ENCODE results near the gene MED23. TPM values are rescaled to one million over a fixed set of nuclear protein-coding genes. Genes with fewer than 3 reads are reported as not detected.

The MED23 gene
- polyA plus RNA-seq, 3 donors, result 4.5 to 21.9 (median 7.9) TPM

- no peaks in the 10 kb centered on the region for H3K9me3 Mint-ChIP-seq
- Histone ChIP-seq H3K4me3 (replicated peaks in 1 of 3; ENCODE audit: low read depth in 2 of 3, low read length in 3 of 3) (no peak overlapping the region), H3K79me2 (ENCODE audit: insufficient read depth, low read length) (no peaks in the 10 kb centered on the region), H3K27me3 (ENCODE audit: control insufficient read depth in 2 of 2, insufficient read depth in 2 of 2, low read length in 2 of 2) (no peaks in the 10 kb centered on the region), H3K36me3 (replicated peaks in 1 of 2; ENCODE audit: control insufficient read depth in 1 of 2, insufficient read depth in 2 of 2, low read length in 2 of 2) (peaks cover 98 to 99% of the 10 kb centered on the region in 2 donors), H3K9ac (ENCODE audit: insufficient read depth, low read length, poor library complexity, severe bottlenecking) (no peak overlapping the region), H3K4me2 (replicated peaks; ENCODE audit: extremely low read depth, low read length, poor library complexity, severe bottlenecking) (no peak overlapping the region), H3K4me1 (ENCODE audit: control insufficient read depth in 1 of 2, insufficient read depth in 2 of 2, low read length in 2 of 2) (no peaks in the 10 kb centered on the region), H4K20me1 (ENCODE audit: insufficient read depth, low read length) (no peaks in the 10 kb centered on the region), H3K27ac (ENCODE audit: low read depth in 1 of 2, low read length in 2 of 2) (no peak overlapping the region), H3K9me3 (replicated peaks in 1 of 2; ENCODE audit: control insufficient read depth in 1 of 2, insufficient read depth in 1 of 2, low read length in 2 of 2) (no peaks in the 10 kb centered on the region), H2AFZ (ENCODE audit: insufficient read depth, low read depth, low read length, poor library complexity, severe bottlenecking) (no peak overlapping the region)
- H3K27ac Mint-ChIP-seq, result no peak overlapping the region
- H3K4me1 Mint-ChIP-seq, result no peaks in the 10 kb centered on the region
- DNase-seq, result no peak
- peak; percentile 34 for TF ChIP-seq CTCF (IDR thresholded peaks at IDR 0.05)
- H3K4me3 Mint-ChIP-seq, result no peak overlapping the region
- intact Hi-C loops (cut with micrococcal nuclease), result no loop called here
- peaks cover 74 to 94% of the 10 kb centered on the region in 2 donors for H3K36me3 Mint-ChIP-seq
- WGBS (ENCODE audit: insufficient coverage), result no CpG with 5 or more reads among the region's 3 CpGs
- H3K27me3 Mint-ChIP-seq (ENCODE audit: low read depth in 3 of 3), result peaks cover 0 to 3% (median 2%) of the 10 kb centered on the region in 3 donors
These were observed 30.6 kb downstream of the MED23 start for GRCh38 chr6:131597446-131597845.

GRCh38 chr6:131594074-131594473 lies 34.0 kb downstream of the MED23 start:
- Histone ChIP-seq H3K27me3 (ENCODE audit: control insufficient read depth in 2 of 2, insufficient read depth in 2 of 2, low read length in 2 of 2) (no peaks in the 10 kb centered on the region), H3K9me3 (replicated peaks in 1 of 2; ENCODE audit: control insufficient read depth in 1 of 2, insufficient read depth in 1 of 2, low read length in 2 of 2) (no peaks in the 10 kb centered on the region), H3K27ac (ENCODE audit: low read depth in 1 of 2, low read length in 2 of 2) (no peak overlapping the region), H4K20me1 (ENCODE audit: insufficient read depth, low read length) (no peaks in the 10 kb centered on the region), H3K4me1 (ENCODE audit: control insufficient read depth in 1 of 2, insufficient read depth in 2 of 2, low read length in 2 of 2) (no peaks in the 10 kb centered on the region), H3K79me2 (ENCODE audit: insufficient read depth, low read length) (no peaks in the 10 kb centered on the region), H3K4me2 (replicated peaks; ENCODE audit: extremely low read depth, low read length, poor library complexity, severe bottlenecking) (no peak overlapping the region), H3K4me3 (replicated peaks in 1 of 3; ENCODE audit: low read depth in 2 of 3, low read length in 3 of 3) (no peak overlapping the region), H2AFZ (ENCODE audit: insufficient read depth, low read depth, low read length, poor library complexity, severe bottlenecking) (no peak overlapping the region), H3K36me3 (replicated peaks in 1 of 2; ENCODE audit: control insufficient read depth in 1 of 2, insufficient read depth in 2 of 2, low read length in 2 of 2) (peaks cover 95 to 97% of the 10 kb centered on the region in 2 donors), H3K9ac (ENCODE audit: insufficient read depth, low read length, poor library complexity, severe bottlenecking) (no peak overlapping the region)
- intact Hi-C loops (cut with micrococcal nuclease), result no loop called here
- Mint-ChIP-seq H3K27ac (no peak overlapping the region), H3K36me3 (peaks cover 80 to 91% of the 10 kb centered on the region in 2 donors), H3K9me3 (no peaks in the 10 kb centered on the region), H3K4me3 (no peak overlapping the region), H3K4me1 (no peaks in the 10 kb centered on the region), H3K27me3 (ENCODE audit: low read depth in 3 of 3) (peaks cover 0 to 3% (median 2%) of the 10 kb centered on the region in 3 donors)
- DNase-seq, result no peak
- 98% methylated on average over 9 of the region's 11 CpGs for WGBS (ENCODE audit: insufficient coverage)
- TF ChIP-seq CTCF (IDR thresholded peaks at IDR 0.05), result no peak
